Lung (tissue), 12 donors: ENCODE measurements around the gene SLC6A13. TPM values are rescaled to one million over a fixed set of nuclear protein-coding genes. Genes with fewer than 3 reads are reported as not detected.

Source experiments
- ATAC-seq: fragments of 200-7000 bp; cut with Tn5 transposase; one replicate; pipeline ENCODE4 v1.9.1; 2020; ENCODE audit warnings: moderate number of reproducible peaks; ENCODE audit not compliant: insufficient read depth, low FRiP score
- DNase-seq, 3 donors: peaks; one replicate each; pipeline ENCODE4 v3.0.0-alpha.2; 2013 to 2017
- H3K27ac ChIP-seq, 2 donors: one replicate each; pipeline ENCODE4 v1.5.1; 2013; ENCODE audit warnings: mild to moderate bottlenecking in 2 of 2, moderate library complexity in 2 of 2, control low read depth in 1 of 2, inconsistent platforms in 1 of 2, low read depth in 1 of 2, low read length in 1 of 2
- H3K27me3 ChIP-seq, 3 donors: one replicate each; pipeline ENCODE4 v1.5.1; 2013; ENCODE audit warnings: low read length in 2 of 3; ENCODE audit not compliant: control insufficient read depth in 3 of 3, insufficient read depth in 3 of 3
- H3K36me3 ChIP-seq, 4 donors: one replicate each; pipeline ENCODE4 v1.5.1; 2013; ENCODE audit warnings: low read length in 4 of 4, mild to moderate bottlenecking in 1 of 4, moderate library complexity in 1 of 4; ENCODE audit not compliant: control insufficient read depth in 4 of 4, insufficient read depth in 4 of 4
- H3K4me1 ChIP-seq, 5 donors: one replicate each; pipeline ENCODE4 v1.5.1; 2013; ENCODE audit warnings: low read length in 5 of 5, mild to moderate bottlenecking in 2 of 5, moderate library complexity in 1 of 5; ENCODE audit not compliant: control insufficient read depth in 5 of 5, insufficient read depth in 5 of 5
- H3K4me3 ChIP-seq: one replicate; pipeline ENCODE4 v1.5.1; 2013; ENCODE audit warnings: mild to moderate bottlenecking, control low read depth, moderate library complexity
- H3K9ac ChIP-seq, 2 donors: one replicate each; pipeline ENCODE4 v1.5.1; 2013; ENCODE audit warnings: low read length in 2 of 2, control low read depth in 1 of 2; ENCODE audit not compliant: insufficient read depth in 1 of 2
- H3K9me3 ChIP-seq, 4 donors: one replicate each; pipeline ENCODE4 v1.5.1; 2013; ENCODE audit warnings: low read length in 3 of 4, mild to moderate bottlenecking in 1 of 4, moderate library complexity in 1 of 4; ENCODE audit not compliant: control insufficient read depth in 4 of 4, insufficient read depth in 3 of 4
- WGBS, 2 donors: extraction: QIAGEN DNeasy Blood & Tissue Kit; methylation state at CpG; one replicate each; pipeline ENCODE4 v1.1.7; 2013; 5-methylcytosine and 5-hydroxymethylcytosine counted together
- polyA plus RNA-seq, 2 donors: library from polyadenylated mRNA; stranded (reverse); fragments of 200-250 nt; gene quantifications; one replicate each; pipeline ENCODE4 v1.2.1, GENCODE V29; 2013
- total RNA-seq, 2 donors: library from RNA; depleted of rRNA in 1 of 2; stranded (reverse); fragments of >200 nt in 1 of 2; gene quantifications; one replicate each; pipeline ENCODE4 v1.2.1, GENCODE V29; 2014 to 2021
- TF ChIP-seq, protein P1 (sequence below): IDR thresholded peaks from 2 replicates; pipeline ENCODE4 v1.5.1; 2012; ENCODE audit warnings: mild to moderate bottlenecking; ENCODE audit errors: control extremely low read depth, extremely low read depth
- donor health status: control.
- donor health status: control.
- donor health status: Bipolar disorder and iron deficiency.
- donor health status: healthy.
- donor health status: DM: yes; HTN: yes; CAD: no.

SLC6A13 gene
- total and polyA plus RNA-seq, 4 donors, result 0.46 to 2.4 (median 1.0) TPM

DNA sequence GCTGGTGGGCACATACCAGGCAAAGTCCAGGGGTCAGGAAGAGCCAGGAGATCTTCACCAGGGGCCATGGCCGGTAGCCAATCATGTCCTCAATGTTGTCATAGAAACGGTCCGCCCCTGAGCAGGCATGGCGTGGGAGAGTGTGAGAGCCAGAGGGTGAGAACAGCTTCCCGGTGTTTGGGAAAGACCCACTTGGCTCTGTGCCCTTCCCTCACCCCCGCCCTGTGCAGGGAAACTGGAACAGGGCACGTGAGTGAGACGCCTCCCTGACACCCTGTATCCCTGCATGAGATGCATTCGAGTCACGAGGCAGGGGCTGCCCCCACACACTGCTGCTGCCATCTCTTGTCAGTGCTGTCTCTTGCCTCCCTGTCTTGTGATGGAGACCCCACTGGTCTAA is 69.4 kb downstream of the SLC6A13 start:
- Histone ChIP-seq H3K9me3 (peaks cover 0 to 2% (median 0%) of the 10 kb centered on the region in 4 donors), H3K4me1 (peaks cover 0 to 19% (median 2%) of the 10 kb centered on the region in 5 donors), H3K4me3 (no peak overlapping the region), H3K27me3 (peaks cover 0 to 2% (median 0%) of the 10 kb centered on the region in 3 donors), H3K36me3 (no peaks in the 10 kb centered on the region), H3K27ac (no peak overlapping the region), H3K9ac (no peak overlapping the region)
- 51 to 81% methylated on average over 10 of the region's 10 CpGs for WGBS, 2 donors
- ATAC-seq (no peak), DNase-seq (peak in 1 of 3 donors; percentile 39)
- TF ChIP-seq, protein P1, sequence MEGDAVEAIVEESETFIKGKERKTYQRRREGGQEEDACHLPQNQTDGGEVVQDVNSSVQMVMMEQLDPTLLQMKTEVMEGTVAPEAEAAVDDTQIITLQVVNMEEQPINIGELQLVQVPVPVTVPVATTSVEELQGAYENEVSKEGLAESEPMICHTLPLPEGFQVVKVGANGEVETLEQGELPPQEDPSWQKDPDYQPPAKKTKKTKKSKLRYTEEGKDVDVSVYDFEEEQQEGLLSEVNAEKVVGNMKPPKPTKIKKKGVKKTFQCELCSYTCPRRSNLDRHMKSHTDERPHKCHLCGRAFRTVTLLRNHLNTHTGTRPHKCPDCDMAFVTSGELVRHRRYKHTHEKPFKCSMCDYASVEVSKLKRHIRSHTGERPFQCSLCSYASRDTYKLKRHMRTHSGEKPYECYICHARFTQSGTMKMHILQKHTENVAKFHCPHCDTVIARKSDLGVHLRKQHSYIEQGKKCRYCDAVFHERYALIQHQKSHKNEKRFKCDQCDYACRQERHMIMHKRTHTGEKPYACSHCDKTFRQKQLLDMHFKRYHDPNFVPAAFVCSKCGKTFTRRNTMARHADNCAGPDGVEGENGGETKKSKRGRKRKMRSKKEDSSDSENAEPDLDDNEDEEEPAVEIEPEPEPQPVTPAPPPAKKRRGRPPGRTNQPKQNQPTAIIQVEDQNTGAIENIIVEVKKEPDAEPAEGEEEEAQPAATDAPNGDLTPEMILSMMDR, result no peak

DNA sequence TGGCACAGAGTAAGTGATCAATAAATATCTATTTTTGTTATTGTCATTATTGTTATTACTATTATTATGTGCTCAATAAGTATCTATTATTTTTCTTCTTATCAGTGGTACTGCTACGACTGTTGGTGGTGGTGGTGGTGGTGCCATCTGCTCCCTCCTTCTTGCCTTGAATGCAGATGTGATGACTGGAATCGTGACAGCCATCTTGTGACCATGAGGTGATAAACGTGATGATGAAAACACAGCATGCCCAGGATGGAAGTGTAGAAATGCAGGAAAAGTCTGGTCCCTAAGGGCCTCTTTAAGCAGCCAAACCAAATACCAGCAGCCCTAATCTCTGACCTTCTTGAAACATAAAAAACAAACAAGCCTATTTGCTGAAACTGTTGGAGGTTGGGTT is 71.1 kb downstream of the SLC6A13 start:
- WGBS, 2 donors, result 83 to 88% methylated on average over 3 of the region's 3 CpGs
- peaks cover 0 to 19% (median 2%) of the 10 kb centered on the region in 5 donors for H3K4me1 ChIP-seq
- H3K9me3 ChIP-seq, result peaks cover 0 to 2% (median 0%) of the 10 kb centered on the region in 4 donors
- DNase-seq (no peak), ATAC-seq (no peak)
- H3K36me3 ChIP-seq, result no peaks in the 10 kb centered on the region
- H3K27me3 ChIP-seq, result peaks cover 0 to 2% (median 0%) of the 10 kb centered on the region in 3 donors
- TF ChIP-seq, protein P1, result no peak
- no peak overlapping the region for H3K27ac ChIP-seq
- no peak overlapping the region for H3K9ac ChIP-seq
- H3K4me3 ChIP-seq, result no peak overlapping the region

DNA sequence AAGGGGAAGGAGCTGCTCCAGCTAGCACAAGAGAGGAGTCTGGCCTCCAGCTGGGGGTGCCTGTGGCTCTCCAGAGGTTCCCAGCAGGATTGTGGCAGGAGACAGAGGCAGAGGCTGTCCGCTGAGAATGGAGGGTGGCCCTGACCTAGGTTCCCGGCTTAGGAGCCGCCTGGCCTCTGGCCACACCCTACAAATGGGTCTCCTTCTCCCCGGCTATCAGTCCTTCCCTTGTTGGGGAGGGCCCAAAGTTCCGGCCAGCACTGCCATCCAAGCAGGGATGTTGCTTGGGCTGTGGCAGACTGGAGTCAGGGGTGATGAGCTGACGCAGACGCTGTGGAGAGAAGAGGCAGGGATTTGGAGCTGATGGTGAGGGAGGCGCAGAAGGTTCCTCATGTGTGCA is 71.8 kb downstream of the SLC6A13 start:
- Histone ChIP-seq H3K27ac (no peak overlapping the region), H3K4me1 (peaks cover 0 to 19% (median 2%) of the 10 kb centered on the region in 5 donors), H3K9ac (no peak overlapping the region), H3K4me3 (no peak overlapping the region), H3K27me3 (peaks cover 0 to 2% (median 0%) of the 10 kb centered on the region in 3 donors), H3K9me3 (peaks cover 0 to 2% (median 0%) of the 10 kb centered on the region in 4 donors), H3K36me3 (no peaks in the 10 kb centered on the region)
- ATAC-seq (no peak), DNase-seq (no peak)
- TF ChIP-seq, protein P1, result no peak
- 92 to 94% methylated on average over 8 of the region's 8 CpGs for WGBS, 2 donors

DNA sequence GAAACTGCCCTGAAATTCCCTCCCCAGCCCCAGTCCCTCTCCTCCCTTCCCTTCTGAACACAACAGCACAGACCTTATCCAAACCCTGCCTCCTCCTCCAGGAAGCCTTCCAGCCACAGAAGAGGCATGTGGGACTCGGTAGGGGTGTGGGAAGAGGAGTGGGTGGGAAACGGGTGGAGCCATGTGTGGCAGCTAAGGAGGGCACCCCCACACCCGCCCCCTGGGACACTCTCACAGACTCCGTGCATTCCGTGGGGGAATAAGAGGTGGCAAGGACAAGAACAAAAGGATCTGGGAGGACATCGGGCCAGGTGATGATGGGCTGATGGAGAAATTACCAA is 73.0 kb downstream of the SLC6A13 start:
- H3K4me3 ChIP-seq, result no peak overlapping the region
- peaks cover 0 to 6% (median 1%) of the 10 kb centered on the region in 5 donors for H3K4me1 ChIP-seq
- WGBS, 2 donors, result 75 to 84% methylated on average over 6 of the region's 6 CpGs
- TF ChIP-seq, protein P1, result no peak
- H3K27ac ChIP-seq, result no peak overlapping the region
- peaks cover 0 to 2% (median 0%) of the 10 kb centered on the region in 4 donors for H3K9me3 ChIP-seq
- ATAC-seq (no peak), DNase-seq (no peak)
- H3K27me3 ChIP-seq, result peaks cover 0 to 2% (median 0%) of the 10 kb centered on the region in 3 donors
- H3K9ac ChIP-seq, result peak overlapping the region in 1 of 2 donors; percentile 49
- no peaks in the 10 kb centered on the region for H3K36me3 ChIP-seq
